Kidney (tissue), 14 donors: ENCODE data around the gene ADARB2. TPM values are rescaled to one million over a fixed set of nuclear protein-coding genes. Genes with fewer than 3 reads are reported as not detected.
A peak's percentile ranks its signal among the peaks of the same experiment; 100 is the strongest.

Experiments
- DNase-seq, 5 donors: peaks; one replicate each; pipeline ENCODE4 v3.0.0-alpha.2; 2013 to 2020
- FAIRE-seq: peaks from 2 replicates; lab custom pipeline; 2012; peaks lifted over from hg19 to GRCh38; lab: Jason Lieb, UNC
- H3K27ac ChIP-seq, 2 donors: one replicate each; pipeline ENCODE4 v1.7.0; 2013; ENCODE audit warnings: low read depth in 2 of 2, low read length in 2 of 2, inconsistent platforms in 1 of 2
- H3K27me3 ChIP-seq: one replicate; pipeline ENCODE4 v1.7.1; 2013; ENCODE audit warnings: low read length, inconsistent platforms; ENCODE audit not compliant: control insufficient read depth, insufficient read depth
- H3K36me3 ChIP-seq, 3 donors: one replicate each; pipeline versions ENCODE4 v1.7.0 to v1.7.1; 2013; ENCODE audit warnings: low read length in 3 of 3, control low read depth in 1 of 3, inconsistent platforms in 1 of 3; ENCODE audit not compliant: insufficient read depth in 3 of 3, control insufficient read depth in 2 of 3
- H3K4me1 ChIP-seq, 3 donors: one replicate each; pipeline versions ENCODE4 v1.7.0 to v1.7.1; 2013; ENCODE audit warnings: low read length in 3 of 3, inconsistent platforms in 1 of 3, low read depth in 1 of 3; ENCODE audit not compliant: control insufficient read depth in 2 of 3, insufficient read depth in 2 of 3
- H3K4me3 ChIP-seq, 3 donors: one replicate each; pipeline versions ENCODE4 v1.7.0 to v1.8.1; 2013; ENCODE audit warnings: low read length in 3 of 3, control low read depth in 1 of 3, inconsistent platforms in 1 of 3
- H3K9ac ChIP-seq, 3 donors: one replicate each; pipeline versions ENCODE4 v1.7.0 to v1.7.1; 2013; ENCODE audit warnings: low read length in 3 of 3, control low read depth in 1 of 3, inconsistent platforms in 1 of 3
- H3K9me3 ChIP-seq, 3 donors: one replicate each; pipeline versions ENCODE4 v1.7.0 to v1.7.1; 2013; ENCODE audit warnings: low read length in 3 of 3, control low read depth in 1 of 3, inconsistent platforms in 1 of 3; ENCODE audit not compliant: control insufficient read depth in 2 of 3, insufficient read depth in 1 of 3
- intact Hi-C: fragments of 100-400 bp; cut with DNase I; formaldehyde crosslinking; loops from one replicate; pipeline ENCODE4 v1.11.1; 2022
- polyA plus RNA-seq: library from polyadenylated mRNA; stranded (reverse); fragments of 350-450 nt; fragmentation: Illumina TruSeq; extraction: RNeasy Lipid Tissue Mini Kit (QIAGEN cat#74804); gene quantifications from one replicate; pipeline ENCODE4 v1.2.3, GENCODE V29; 2014; ENCODE audit warnings: low read depth, low replicate concordance; ENCODE audit not compliant: insufficient read depth
- total RNA-seq: library from RNA; stranded (reverse); fragmentation: NEBNext Ultra II Directional; extraction: Animal tissue kit (Norgen Biotek cat#: 25700); gene quantifications from one replicate; pipeline ENCODE4 v1.2.1, GENCODE V29; 2021
- TF ChIP-seq, protein P1 (sequence below): IDR thresholded peaks from 3 replicates; pipeline ENCODE4 v1.5.1; 2012; ENCODE audit warnings: mild to moderate bottlenecking, moderate library complexity, borderline replicate concordance; ENCODE audit not compliant: insufficient read depth; ENCODE audit errors: extremely low read depth
- donor health status: control.
- donor health status: control.
- donor health status: control.
- donor health status: control.
- donor health status: control.
- donor health status: DM: yes; HTN: yes; CAD: no.
- donor health status: Normal renal cell carcinoma (clear cell type).

ADARB2 gene
- total and polyA plus RNA-seq, 2 donors from 2014 or later = 1.0 to 1.3 TPM

DNA sequence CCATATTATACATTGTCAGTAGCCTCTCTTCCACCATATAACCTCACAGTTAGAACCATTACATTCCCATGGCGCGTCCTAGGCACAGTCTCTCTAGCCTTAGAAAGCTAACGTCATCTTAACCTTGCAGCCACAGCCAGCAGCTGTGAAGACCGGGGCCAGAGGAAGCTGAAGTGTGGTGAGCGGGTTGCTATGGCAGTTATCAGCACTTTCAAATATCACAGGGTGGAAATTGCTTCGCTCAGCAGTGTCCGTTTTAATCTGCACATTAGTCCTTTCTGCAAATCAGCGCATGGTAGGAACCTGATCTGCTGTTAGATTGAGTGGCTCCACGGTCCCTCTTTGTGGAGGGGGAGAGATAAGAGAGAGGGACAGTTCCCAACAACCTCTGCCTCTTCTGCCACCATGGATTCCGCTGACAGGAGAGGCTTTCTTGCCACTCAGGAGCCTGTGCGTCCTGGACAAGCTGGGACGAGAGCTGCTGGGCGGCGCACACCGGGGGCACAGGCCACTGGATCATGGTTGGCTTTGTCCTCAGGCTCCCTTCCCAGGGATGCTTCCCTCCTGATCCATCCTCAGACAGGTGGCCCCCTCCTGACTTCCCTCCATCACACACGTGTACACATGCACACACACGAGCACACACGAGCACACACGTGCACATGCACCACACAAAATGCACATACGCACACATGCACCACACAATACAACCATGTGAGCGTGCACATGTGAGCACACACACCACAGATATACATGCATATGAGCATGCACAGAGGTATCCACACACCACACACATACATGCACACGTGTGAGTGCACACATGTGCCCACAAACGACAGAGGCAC, 587.3 kb downstream of the ADARB2 start:
- TF ChIP-seq, protein P1, sequence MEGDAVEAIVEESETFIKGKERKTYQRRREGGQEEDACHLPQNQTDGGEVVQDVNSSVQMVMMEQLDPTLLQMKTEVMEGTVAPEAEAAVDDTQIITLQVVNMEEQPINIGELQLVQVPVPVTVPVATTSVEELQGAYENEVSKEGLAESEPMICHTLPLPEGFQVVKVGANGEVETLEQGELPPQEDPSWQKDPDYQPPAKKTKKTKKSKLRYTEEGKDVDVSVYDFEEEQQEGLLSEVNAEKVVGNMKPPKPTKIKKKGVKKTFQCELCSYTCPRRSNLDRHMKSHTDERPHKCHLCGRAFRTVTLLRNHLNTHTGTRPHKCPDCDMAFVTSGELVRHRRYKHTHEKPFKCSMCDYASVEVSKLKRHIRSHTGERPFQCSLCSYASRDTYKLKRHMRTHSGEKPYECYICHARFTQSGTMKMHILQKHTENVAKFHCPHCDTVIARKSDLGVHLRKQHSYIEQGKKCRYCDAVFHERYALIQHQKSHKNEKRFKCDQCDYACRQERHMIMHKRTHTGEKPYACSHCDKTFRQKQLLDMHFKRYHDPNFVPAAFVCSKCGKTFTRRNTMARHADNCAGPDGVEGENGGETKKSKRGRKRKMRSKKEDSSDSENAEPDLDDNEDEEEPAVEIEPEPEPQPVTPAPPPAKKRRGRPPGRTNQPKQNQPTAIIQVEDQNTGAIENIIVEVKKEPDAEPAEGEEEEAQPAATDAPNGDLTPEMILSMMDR = no peak
- no peaks in the 10 kb centered on the region for H3K36me3 ChIP-seq
- FAIRE-seq (no peak), DNase-seq (peak in 2 of 5 donors; percentile 45 to 53)
- H3K27me3 ChIP-seq = no peaks in the 10 kb centered on the region
- peaks cover 0 to 8% (median 0%) of the 10 kb centered on the region in 3 donors for H3K4me1 ChIP-seq
- intact Hi-C loops = no loop called here
- no peak overlapping the region for H3K4me3 ChIP-seq
- H3K27ac ChIP-seq = no peak overlapping the region
- peaks cover 0 to 3% (median 0%) of the 10 kb centered on the region in 3 donors for H3K9me3 ChIP-seq
- no peak overlapping the region for H3K9ac ChIP-seq

GRCh38 chr10:1148855-1149605, 588.3 kb downstream of the ADARB2 start:
- FAIRE-seq = no peak
- no peaks in the 10 kb centered on the region for H3K36me3 ChIP-seq
- H3K27ac ChIP-seq = no peak overlapping the region
- H3K9ac ChIP-seq = no peak overlapping the region
- peak in 1 of 5 donors; percentile 26 for DNase-seq
- no peaks in the 10 kb centered on the region for H3K27me3 ChIP-seq
- no peak overlapping the region for H3K4me3 ChIP-seq
- TF ChIP-seq, protein P1 = no peak
- intact Hi-C loops = no loop called here
- peaks cover 0 to 8% (median 0%) of the 10 kb centered on the region in 3 donors for H3K4me1 ChIP-seq
- H3K9me3 ChIP-seq = peaks cover 0 to 5% (median 0%) of the 10 kb centered on the region in 3 donors

DNA sequence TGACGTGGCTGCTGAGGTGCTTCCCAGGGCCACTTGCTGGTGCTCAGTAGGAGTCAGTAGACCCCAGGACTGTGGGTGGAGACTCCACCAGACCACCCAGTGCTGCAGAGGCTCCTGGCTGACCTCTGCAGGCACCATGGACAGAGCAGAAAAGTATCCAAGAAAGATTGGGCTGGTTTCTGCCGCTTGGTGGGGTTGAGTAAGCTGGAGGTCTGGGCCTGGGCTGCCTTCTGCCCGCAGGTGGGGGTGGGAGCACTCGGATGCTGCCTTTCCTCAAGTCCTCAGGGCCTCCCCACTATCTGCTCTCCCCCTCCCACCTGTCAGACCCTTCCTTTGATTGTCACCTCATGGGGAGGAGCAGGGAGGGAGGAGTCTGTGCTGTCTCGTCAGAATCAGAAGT, 589.5 kb downstream of the ADARB2 start:
- intact Hi-C loops = no loop called here
- Histone ChIP-seq H3K27me3 (no peaks in the 10 kb centered on the region), H3K36me3 (no peaks in the 10 kb centered on the region), H3K9me3 (peaks cover 0 to 5% (median 0%) of the 10 kb centered on the region in 3 donors), H3K9ac (no peak overlapping the region), H3K4me3 (no peak overlapping the region), H3K27ac (no peak overlapping the region), H3K4me1 (peaks cover 0 to 8% (median 0%) of the 10 kb centered on the region in 3 donors)
- FAIRE-seq = no peak
- DNase-seq = peak in 1 of 5 donors; percentile 23
- TF ChIP-seq, protein P1 = no peak
